CD1c-positive myeloid dendritic cell (primary cell): ENCODE measurements around the gene SNX24.

Source experiments
- DNase-seq: peaks from one replicate; pipeline ENCODE4 v3.0.0-alpha.2; 2016; ENCODE audit errors: extremely low spot score

SNX24 gene

GRCh38 chr5:123012321-123012720 is 166.9 kb downstream of the SNX24 start:
- DNase-seq: no peak

- no peak for DNase-seq
Observed at GRCh38 chr5:123014689-123015088, 169.3 kb downstream of the SNX24 start.

GRCh38 chr5:123028222-123028621 is 182.8 kb downstream of the SNX24 start:
- no peak for DNase-seq

- no peak for DNase-seq
Observed at GRCh38 chr5:123033157-123033671, 187.8 kb downstream of the SNX24 start.

- DNase-seq: no peak
Observed at GRCh38 chr5:123035360-123035917, 190.0 kb downstream of the SNX24 start.

DNA sequence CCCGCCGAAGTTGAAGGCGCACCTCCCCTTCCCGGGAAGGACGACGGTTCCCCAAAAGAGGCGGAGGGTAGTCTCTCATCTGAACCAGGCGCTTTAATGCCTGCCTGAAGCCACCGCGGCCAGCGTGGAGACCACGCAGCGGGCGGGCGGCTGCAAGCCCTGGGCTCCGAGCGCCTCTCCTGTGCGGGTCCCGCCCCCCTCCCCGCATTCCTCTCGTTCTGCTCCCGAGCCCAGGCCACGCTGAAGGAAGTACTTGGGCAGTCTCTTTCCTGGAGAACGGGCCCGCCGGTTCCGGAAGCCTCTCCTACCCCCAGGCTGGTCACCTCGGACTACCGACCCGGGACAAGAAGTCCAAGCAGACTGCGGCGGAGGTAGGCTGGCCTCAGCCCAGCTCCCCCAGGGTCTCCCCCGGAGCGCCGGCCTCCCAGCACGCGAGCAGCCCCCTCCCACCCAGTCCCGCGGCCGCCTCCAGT is 190.5 kb downstream of the SNX24 start:
- DNase-seq: peak; percentile 4

- peak; percentile 24 for DNase-seq
Observed at GRCh38 chr5:123036391-123037103, 191.1 kb downstream of the SNX24 start, which contains the start of gene PPIC. Gene PPIC, minus strand, starts transcription at chr5:123036725. Its CDS starts 100 bp downstream, at chr5:123036625.

GRCh38 chr5:123037104-123037418 is 191.6 kb downstream of the SNX24 start:
- DNase-seq: no peak

DNA sequence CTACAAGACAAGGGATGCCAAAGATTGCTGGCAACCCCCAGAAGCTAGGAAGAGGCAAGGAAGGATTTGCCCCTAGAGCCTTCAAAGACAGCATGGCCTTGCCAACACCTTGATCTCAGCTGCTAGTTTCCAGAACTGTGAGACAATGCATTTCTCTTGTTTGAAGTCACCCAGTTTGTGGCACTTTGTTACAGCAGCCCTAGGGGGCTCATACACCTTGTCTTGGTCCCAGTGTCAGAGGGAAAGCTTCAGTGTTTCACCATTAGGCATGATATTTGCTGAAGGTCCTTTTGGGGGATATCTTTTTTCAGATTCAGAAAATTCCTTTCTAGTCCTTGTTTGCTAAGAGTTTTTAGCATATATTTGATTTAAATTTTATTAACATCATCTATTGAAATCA is 194.3 kb downstream of the SNX24 start:
- no peak for DNase-seq

GRCh38 chr5:123044926-123045617 is 199.7 kb downstream of the SNX24 start:
- DNase-seq: no peak

- DNase-seq: no peak
Observed at GRCh38 chr5:123046222-123046621, 200.8 kb downstream of the SNX24 start.

- no peak for DNase-seq
Observed at GRCh38 chr5:123047706-123048105, 202.3 kb downstream of the SNX24 start.

- DNase-seq: no peak
Observed at GRCh38 chr5:123051206-123051605, 205.8 kb downstream of the SNX24 start.
